Fibroblast of lung (primary cell): ENCODE results near the gene MRPL24. TPM values are rescaled to one million over a fixed set of nuclear protein-coding genes. Genes with fewer than 3 reads are reported as not detected.

Experiments used
- polyA plus RNA-seq, 2 donors: library from polyadenylated mRNA; depleted of rRNA in 1 of 2; stranded (reverse) in 1 of 2; unstranded in 1 of 2; fragments of >200 nt; gene quantifications; 2 replicates each; pipeline ENCODE4 v1.2.1, GENCODE V29; 2011 to 2012; ENCODE audit warnings: missing spikeins in 1 of 2
- total RNA-seq: library from RNA; depleted of rRNA; stranded (reverse); fragments of >200 nt; gene quantifications from 2 replicates; pipeline ENCODE4 v1.2.1, GENCODE V29; 2014

Gene MRPL24
- total and polyA plus RNA-seq, 2 donors (not counting 1 experiment from before 2014, with no cell fraction given) = 58.8 to 67.2 TPM

Other genes with a start within 250 kb of the MRPL24 start
- 4.6 and 9.9 TPM in 2 replicates for gene MEF2D, start 240.3 kb downstream of the MRPL24 start, total RNA-seq
- 12.7 and 13.1 TPM in 2 replicates for gene MEF2D, start 240.3 kb downstream of the MRPL24 start, polyA plus RNA-seq
- gene IQGAP3, start 168.5 kb downstream of the MRPL24 start, total RNA-seq = 1.3 and 16.0 TPM in 2 replicates
- 2.7 and 15.9 TPM in 2 replicates for gene IQGAP3, start 168.5 kb downstream of the MRPL24 start, polyA plus RNA-seq
- gene TTC24, start 161.4 kb downstream of the MRPL24 start, total RNA-seq = not detected in 2 replicates
- gene TTC24, start 161.4 kb downstream of the MRPL24 start, polyA plus RNA-seq = not detected in 2 replicates
- 51.6 and 64.4 TPM in 2 replicates for gene NAXE, start 149.3 kb downstream of the MRPL24 start, total RNA-seq
- 41.6 and 59.5 TPM in 2 replicates for gene NAXE, start 149.3 kb downstream of the MRPL24 start, polyA plus RNA-seq
- 11.3 and 12.2 TPM in 2 replicates for gene GPATCH4, start 139.6 kb downstream of the MRPL24 start, total RNA-seq
- gene GPATCH4, start 139.6 kb downstream of the MRPL24 start, polyA plus RNA-seq = 23.6 and 42.7 TPM in 2 replicates
- gene HAPLN2, start 121.7 kb downstream of the MRPL24 start, total RNA-seq = not detected in 2 replicates
- gene HAPLN2, start 121.7 kb downstream of the MRPL24 start, polyA plus RNA-seq = not detected in 2 replicates
- gene BCAN, start 99.0 kb downstream of the MRPL24 start, total RNA-seq = under 0.01 TPM in 1 of 2 replicates, not detected in the other
- 0.03 and 0.05 TPM in 2 replicates for gene BCAN, start 99.0 kb downstream of the MRPL24 start, polyA plus RNA-seq
- gene NES, start 63.7 kb downstream of the MRPL24 start, total RNA-seq = 44.2 and 87.4 TPM in 2 replicates
- 23.0 and 34.6 TPM in 2 replicates for gene NES, start 63.7 kb downstream of the MRPL24 start, polyA plus RNA-seq
- gene CRABP2, start 35.5 kb downstream of the MRPL24 start, total RNA-seq = 33.4 and 70.4 TPM in 2 replicates
- gene CRABP2, start 35.5 kb downstream of the MRPL24 start, polyA plus RNA-seq = 48.9 and 184 TPM in 2 replicates
- 12.6 and 17.3 TPM in 2 replicates for gene METTL25B, start 12.6 kb downstream of the MRPL24 start, total RNA-seq
- gene METTL25B, start 12.6 kb downstream of the MRPL24 start, polyA plus RNA-seq = 5.5 and 6.4 TPM in 2 replicates
- gene ISG20L2, start 12.3 kb downstream of the MRPL24 start, total RNA-seq = 5.4 and 5.8 TPM in 2 replicates
- gene ISG20L2, start 12.3 kb downstream of the MRPL24 start, polyA plus RNA-seq = 23.6 and 29.9 TPM in 2 replicates
- gene HDGF, start 10.6 kb upstream of the MRPL24 start, total RNA-seq = 108 and 138 TPM in 2 replicates
- 99.1 and 126 TPM in 2 replicates for gene HDGF, start 10.6 kb upstream of the MRPL24 start, polyA plus RNA-seq
- gene PRCC, start 26.4 kb upstream of the MRPL24 start, total RNA-seq = 10.5 and 13.2 TPM in 2 replicates
- 52.0 and 75.8 TPM in 2 replicates for gene PRCC, start 26.4 kb upstream of the MRPL24 start, polyA plus RNA-seq
- not detected in 2 replicates for gene SH2D2A, start 75.8 kb upstream of the MRPL24 start, total RNA-seq
- gene SH2D2A, start 75.8 kb upstream of the MRPL24 start, polyA plus RNA-seq = not detected in 2 replicates
- not detected in 2 replicates for gene INSRR, start 118.0 kb upstream of the MRPL24 start, total RNA-seq
- not detected in 2 replicates for gene INSRR, start 118.0 kb upstream of the MRPL24 start, polyA plus RNA-seq
- not detected in 2 replicates for gene NTRK1, start 119.8 kb upstream of the MRPL24 start, total RNA-seq
- not detected in 2 replicates for gene NTRK1, start 119.8 kb upstream of the MRPL24 start, polyA plus RNA-seq
- gene PEAR1, start 152.6 kb upstream of the MRPL24 start, total RNA-seq = 2.3 and 2.6 TPM in 2 replicates
- gene PEAR1, start 152.6 kb upstream of the MRPL24 start, polyA plus RNA-seq = 13.5 and 41.5 TPM in 2 replicates
- gene LRRC71, start 179.5 kb upstream of the MRPL24 start, total RNA-seq = not detected in 2 replicates
- 0.16 and 1.8 TPM in 2 replicates for gene LRRC71, start 179.5 kb upstream of the MRPL24 start, polyA plus RNA-seq